D721Med (cell line): ENCODE measurements around the gene CDC42EP4.

ENCODE experiments used
- DNase-seq: peaks from one replicate; pipeline ENCODE4 v3.0.0; 2011; ENCODE audit warnings: low spot score; ENCODE audit not compliant: insufficient read length
- FAIRE-seq: peaks from 2 replicates; lab custom pipeline; 2011; peaks lifted over from hg19 to GRCh38; lab: Jason Lieb, UNC
- CTCF ChIP-seq: IDR thresholded peaks from 2 replicates; pipeline ENCODE4 v1.5.1; 2012; ENCODE audit warnings: mild to moderate bottlenecking, control low read depth; ENCODE audit not compliant: insufficient read depth; ENCODE audit errors: missing control alignments

The CDC42EP4 gene

GRCh38 chr17:73272906-73273218 lies 38.9 kb downstream of the CDC42EP4 start:
- TF ChIP-seq CTCF: no peak
- DNase-seq (no peak), FAIRE-seq (no peak)

GRCh38 chr17:73271072-73271471 lies 40.7 kb downstream of the CDC42EP4 start:
- no peak for FAIRE-seq
- no peak for TF ChIP-seq CTCF
- DNase-seq: no peak

- no peak for DNase-seq
Measured at GRCh38 chr17:73269791-73270190, 42.0 kb downstream of the CDC42EP4 start.

GRCh38 chr17:73269329-73269615 lies 42.5 kb downstream of the CDC42EP4 start:
- no peak for FAIRE-seq
- no peak for DNase-seq
- no peak for TF ChIP-seq CTCF

More at GRCh38 chr17:73269791-73270190, 42.0 kb downstream of the CDC42EP4 start:
- no peak for FAIRE-seq
- no peak for TF ChIP-seq CTCF

GRCh38 chr17:73268582-73269328 lies 43.0 kb downstream of the CDC42EP4 start:
- DNase-seq: no peak
- FAIRE-seq: no peak
- TF ChIP-seq CTCF: no peak

GRCh38 chr17:73267648-73268537 lies 43.9 kb downstream of the CDC42EP4 start:
- no peak for FAIRE-seq
- DNase-seq: no peak
- no peak for TF ChIP-seq CTCF

- DNase-seq (no peak), FAIRE-seq (no peak)
Measured at GRCh38 chr17:73266796-73267195, 45.0 kb downstream of the CDC42EP4 start.

More at GRCh38 chr17:73266796-73267195, 45.0 kb downstream of the CDC42EP4 start:
- TF ChIP-seq CTCF: no peak
